H7 (cell line): ENCODE data around the gene SPON1. TPM values are rescaled to one million over a fixed set of nuclear protein-coding genes. Genes with fewer than 3 reads are reported as not detected.
"Not testable (repeated sequence)": the region's sequence is repeated elsewhere in the genome, so short reads cannot be mapped to it uniquely, and the experiment has no call there.

ENCODE experiments used
- DNase-seq: peaks from one replicate; pipeline ENCODE4 v3.0.0; 2012
- H3K27me3 ChIP-seq: 2 replicates; pipeline ENCODE4 v1.6.0; 2011; ENCODE audit warnings: mild to moderate bottlenecking, low read length; ENCODE audit not compliant: control insufficient read depth, insufficient read depth
- H3K36me3 ChIP-seq: replicated peaks from 2 replicates; pipeline ENCODE4 v1.5.1; 2011; ENCODE audit warnings: low read length; ENCODE audit not compliant: control insufficient read depth, insufficient read depth
- H3K4me3 ChIP-seq: 2 replicates; pipeline ENCODE4 v1.5.1; 2011; ENCODE audit warnings: low read depth, mild to moderate bottlenecking, control low read depth, low read length, moderate library complexity; ENCODE audit not compliant: insufficient read depth
- total RNA-seq: library from RNA; depleted of rRNA; stranded (reverse); fragments of >200 nt; shearing (Covaris generic); gene quantifications from 2 replicates; pipeline ENCODE4 v1.2.3, GENCODE V29; 2014

The SPON1 gene
- total RNA-seq, 1 experiment from 2014 or later, result 4.6 TPM

GRCh38 chr11:14232652-14233051 is 270.1 kb downstream of the SPON1 start:
- H3K27me3 ChIP-seq, result no peaks in the 10 kb centered on the region; the same call in 1 of the 2 replicates
- H3K36me3 ChIP-seq, result no peaks in the 10 kb centered on the region
- peak; percentile 81 for DNase-seq
- H3K4me3 ChIP-seq, result no peak overlapping the region

- no peak for DNase-seq
- Histone ChIP-seq H3K27me3 (no peaks in the 10 kb centered on the region), H3K36me3 (no peaks in the 10 kb centered on the region), H3K4me3 (no peak overlapping the region)
These were observed 271.9 kb downstream of the SPON1 start for GRCh38 chr11:14234446-14234845.

GRCh38 chr11:14235701-14236100 is 273.2 kb downstream of the SPON1 start:
- no peak for DNase-seq

GRCh38 chr11:14237444-14237961 is 275.0 kb downstream of the SPON1 start:
- no peak for DNase-seq
- Histone ChIP-seq H3K27me3 (no peaks in the 10 kb centered on the region), H3K36me3 (no peaks in the 10 kb centered on the region), H3K4me3 (no peak overlapping the region)

More at GRCh38 chr11:14235701-14236100, 273.2 kb downstream of the SPON1 start:
- H3K27me3 ChIP-seq, result no peaks in the 10 kb centered on the region
- no peak overlapping the region for H3K4me3 ChIP-seq
- no peaks in the 10 kb centered on the region for H3K36me3 ChIP-seq

GRCh38 chr11:14240221-14240620 is 277.7 kb downstream of the SPON1 start:
- H3K27me3 ChIP-seq, result no peaks in the 10 kb centered on the region
- DNase-seq, result no peak

GRCh38 chr11:14240951-14241350 is 278.4 kb downstream of the SPON1 start:
- Histone ChIP-seq H3K4me3 (no peak overlapping the region), H3K27me3 (no peaks in the 10 kb centered on the region), H3K36me3 (no peaks in the 10 kb centered on the region)
- no peak for DNase-seq

More at GRCh38 chr11:14240221-14240620, 277.7 kb downstream of the SPON1 start:
- H3K4me3 ChIP-seq, result no peak overlapping the region
- H3K36me3 ChIP-seq, result no peaks in the 10 kb centered on the region

GRCh38 chr11:14242187-14242586 is 279.7 kb downstream of the SPON1 start:
- no peak for DNase-seq
- no peaks in the 10 kb centered on the region for H3K27me3 ChIP-seq
- no peak overlapping the region for H3K4me3 ChIP-seq
- no peaks in the 10 kb centered on the region for H3K36me3 ChIP-seq

GRCh38 chr11:14242733-14243132 is 280.2 kb downstream of the SPON1 start:
- no peak for DNase-seq
- Histone ChIP-seq H3K27me3 (no peaks in the 10 kb centered on the region), H3K4me3 (no peak overlapping the region), H3K36me3 (no peaks in the 10 kb centered on the region)

- H3K27me3 ChIP-seq, result no peaks in the 10 kb centered on the region
- no peak overlapping the region for H3K4me3 ChIP-seq
- no peak for DNase-seq
These were observed 282.4 kb downstream of the SPON1 start for GRCh38 chr11:14244926-14245325.

GRCh38 chr11:14245444-14245843 is 282.9 kb downstream of the SPON1 start:
- no peak for DNase-seq
- H3K27me3 ChIP-seq, result no peaks in the 10 kb centered on the region
- no peak overlapping the region for H3K4me3 ChIP-seq
- no peaks in the 10 kb centered on the region for H3K36me3 ChIP-seq

More at GRCh38 chr11:14244926-14245325, 282.4 kb downstream of the SPON1 start:
- no peaks in the 10 kb centered on the region for H3K36me3 ChIP-seq

- Histone ChIP-seq H3K36me3 (no peaks in the 10 kb centered on the region), H3K4me3 (no peak overlapping the region), H3K27me3 (no peaks in the 10 kb centered on the region)
- DNase-seq, result peak; percentile 63
These were observed 286.1 kb downstream of the SPON1 start for GRCh38 chr11:14248580-14248981.

- Histone ChIP-seq H3K27me3 (no peaks in the 10 kb centered on the region), H3K4me3 (no peak overlapping the region), H3K36me3 (no peaks in the 10 kb centered on the region)
- DNase-seq, result peak; percentile 71
These were observed 286.8 kb downstream of the SPON1 start for GRCh38 chr11:14249121-14249963.

- DNase-seq, result no peak
- H3K36me3 ChIP-seq, result no peaks in the 10 kb centered on the region
- H3K27me3 ChIP-seq, result no peaks in the 10 kb centered on the region
- H3K4me3 ChIP-seq, result no peak overlapping the region
These were observed 289.2 kb downstream of the SPON1 start for GRCh38 chr11:14251754-14252153.

- not testable (repeated sequence) for H3K27me3 ChIP-seq, H3K4me3 ChIP-seq, DNase-seq, H3K36me3 ChIP-seq
These were observed 290.0 kb downstream of the SPON1 start for GRCh38 chr11:14252501-14252900.

- no peak for DNase-seq
- Histone ChIP-seq H3K36me3 (no peaks in the 10 kb centered on the region), H3K27me3 (no peaks in the 10 kb centered on the region), H3K4me3 (no peak overlapping the region)
These were observed 290.9 kb downstream of the SPON1 start for GRCh38 chr11:14253421-14253820.
